Neutrophil (primary cell): Measurements from ENCODE around the gene SCN4B.

Experiments
- H3K27ac ChIP-seq: fragments of 200-600 bp; sonication (generic); 2 replicates; pipeline ENCODE4 v1.5.1; 2016; ENCODE audit warnings: mild to moderate bottlenecking, moderate library complexity
- H3K27me3 ChIP-seq: fragments of 200-600 bp; sonication (generic); 2 replicates; pipeline ENCODE4 v1.6.0; 2016; ENCODE audit warnings: mild to moderate bottlenecking
- H3K36me3 ChIP-seq: fragments of 200-600 bp; sonication (generic); 2 replicates; pipeline ENCODE4 v1.5.1; 2017
- H3K4me1 ChIP-seq, 2 experiments: fragments of 200-600 bp in 1 of 2; sonication (generic) in 1 of 2; 1 replicate in 1 of 2; 2 replicates in 1 of 2; pipeline versions ENCODE4 v1.5.1 to v1.6.1; 2013 to 2016; ENCODE audit warnings: low read depth in 1 of 2, low read length in 1 of 2, mild to moderate bottlenecking in 1 of 2, moderate library complexity in 1 of 2; ENCODE audit not compliant: control insufficient read depth in 1 of 2, insufficient read depth in 1 of 2
- H3K4me3 ChIP-seq, 2 experiments: fragments of 200-600 bp in 1 of 2; sonication (generic) in 1 of 2; 1 replicate in 1 of 2; 2 replicates in 1 of 2; pipeline ENCODE4 v1.5.1; 2013 to 2016; ENCODE audit warnings: low read depth in 1 of 2, low read length in 1 of 2, mild to moderate bottlenecking in 1 of 2, moderate library complexity in 1 of 2
- H3K9me3 ChIP-seq: fragments of 200-600 bp; sonication (generic); 2 replicates; pipeline ENCODE4 v1.5.1; 2016
- TF ChIP-seq, protein P1 (sequence below): fragments of 200-600 bp; sonication (generic); IDR thresholded peaks from 2 replicates; pipeline ENCODE4 v1.5.1; 2016; ENCODE audit warnings: antibody characterized with exemption

Gene SCN4B

DNA sequence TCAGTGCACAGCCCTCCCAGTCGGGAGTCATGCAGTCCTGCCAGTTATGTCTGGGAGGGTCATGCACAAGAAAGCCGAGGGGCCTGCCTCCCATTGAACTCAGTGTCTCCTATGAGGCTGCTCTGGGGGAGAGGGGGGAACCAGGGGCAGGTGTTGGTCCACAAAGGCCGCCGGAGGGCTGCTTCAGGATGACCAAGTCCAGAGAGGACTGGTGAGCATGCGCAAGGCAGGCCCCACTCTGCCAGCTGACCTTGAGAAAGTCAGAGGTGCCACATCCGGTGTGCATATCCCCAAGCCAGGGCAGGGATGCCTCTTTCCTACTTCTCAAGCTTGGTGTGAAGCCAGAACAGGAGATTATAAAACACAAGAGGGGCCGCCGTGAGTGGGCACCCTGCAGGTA, 4.4 kb downstream of the SCN4B start:
- Histone ChIP-seq H3K4me1 (peaks cover 10 to 25% of the 10 kb centered on the region in 2 experiments), H3K9me3 (no peaks in the 10 kb centered on the region), H3K27ac (no peak overlapping the region), H3K36me3 (no peaks in the 10 kb centered on the region), H3K27me3 (peaks cover 85% of the 10 kb centered on the region), H3K4me3 (no peak overlapping the region)
- TF ChIP-seq, protein P1, sequence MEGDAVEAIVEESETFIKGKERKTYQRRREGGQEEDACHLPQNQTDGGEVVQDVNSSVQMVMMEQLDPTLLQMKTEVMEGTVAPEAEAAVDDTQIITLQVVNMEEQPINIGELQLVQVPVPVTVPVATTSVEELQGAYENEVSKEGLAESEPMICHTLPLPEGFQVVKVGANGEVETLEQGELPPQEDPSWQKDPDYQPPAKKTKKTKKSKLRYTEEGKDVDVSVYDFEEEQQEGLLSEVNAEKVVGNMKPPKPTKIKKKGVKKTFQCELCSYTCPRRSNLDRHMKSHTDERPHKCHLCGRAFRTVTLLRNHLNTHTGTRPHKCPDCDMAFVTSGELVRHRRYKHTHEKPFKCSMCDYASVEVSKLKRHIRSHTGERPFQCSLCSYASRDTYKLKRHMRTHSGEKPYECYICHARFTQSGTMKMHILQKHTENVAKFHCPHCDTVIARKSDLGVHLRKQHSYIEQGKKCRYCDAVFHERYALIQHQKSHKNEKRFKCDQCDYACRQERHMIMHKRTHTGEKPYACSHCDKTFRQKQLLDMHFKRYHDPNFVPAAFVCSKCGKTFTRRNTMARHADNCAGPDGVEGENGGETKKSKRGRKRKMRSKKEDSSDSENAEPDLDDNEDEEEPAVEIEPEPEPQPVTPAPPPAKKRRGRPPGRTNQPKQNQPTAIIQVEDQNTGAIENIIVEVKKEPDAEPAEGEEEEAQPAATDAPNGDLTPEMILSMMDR: no peak

DNA sequence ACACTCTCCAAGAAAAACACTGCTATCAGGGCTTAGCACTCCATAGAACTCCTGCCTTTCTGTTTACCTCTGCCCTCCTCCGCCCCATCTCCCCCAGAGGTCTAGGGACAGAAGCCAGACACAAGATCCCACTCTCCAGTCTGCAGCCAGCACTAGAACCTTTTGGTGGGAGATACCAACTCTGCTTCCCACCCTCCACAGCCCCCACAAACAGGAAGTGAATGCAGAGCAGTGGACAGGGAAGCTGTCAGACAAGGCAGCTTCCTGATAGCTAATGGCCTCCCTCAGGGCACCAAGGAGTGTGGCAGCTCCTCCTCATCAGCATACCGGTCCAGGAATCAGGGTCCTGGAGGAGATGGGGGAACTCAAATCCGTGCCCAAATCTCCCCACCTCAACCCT, 5.1 kb downstream of the SCN4B start:
- Histone ChIP-seq H3K27ac (no peak overlapping the region), H3K4me3 (no peak overlapping the region), H3K4me1 (peaks cover 17 to 25% of the 10 kb centered on the region in 2 experiments), H3K9me3 (no peaks in the 10 kb centered on the region), H3K36me3 (no peaks in the 10 kb centered on the region), H3K27me3 (peaks cover 78% of the 10 kb centered on the region)
- TF ChIP-seq, protein P1: no peak

DNA sequence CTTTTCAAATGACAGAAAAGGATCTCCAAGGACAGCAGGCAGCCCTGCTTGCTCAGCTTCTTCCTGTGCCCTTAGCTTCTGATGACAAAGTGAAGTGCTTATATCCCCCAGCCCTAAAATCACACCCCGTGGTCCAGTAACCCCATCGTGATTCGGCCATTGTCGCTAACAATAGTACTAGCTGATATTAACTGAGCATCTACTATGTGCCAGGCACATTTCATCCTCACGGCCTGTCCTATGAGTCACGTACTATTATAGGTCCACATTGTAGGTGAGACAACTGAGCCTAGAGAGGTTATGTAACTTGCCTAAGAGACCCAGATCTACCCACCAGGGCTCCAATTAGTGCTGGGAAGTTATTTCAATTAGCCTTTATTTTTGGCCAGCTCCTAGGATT, 6.1 kb downstream of the SCN4B start:
- peaks cover 68% of the 10 kb centered on the region for H3K27me3 ChIP-seq
- TF ChIP-seq, protein P1: no peak
- no peak overlapping the region for H3K27ac ChIP-seq
- H3K9me3 ChIP-seq: no peaks in the 10 kb centered on the region
- H3K36me3 ChIP-seq: no peaks in the 10 kb centered on the region
- no peak overlapping the region for H3K4me3 ChIP-seq
- peaks cover 24 to 31% of the 10 kb centered on the region in 2 experiments for H3K4me1 ChIP-seq

DNA sequence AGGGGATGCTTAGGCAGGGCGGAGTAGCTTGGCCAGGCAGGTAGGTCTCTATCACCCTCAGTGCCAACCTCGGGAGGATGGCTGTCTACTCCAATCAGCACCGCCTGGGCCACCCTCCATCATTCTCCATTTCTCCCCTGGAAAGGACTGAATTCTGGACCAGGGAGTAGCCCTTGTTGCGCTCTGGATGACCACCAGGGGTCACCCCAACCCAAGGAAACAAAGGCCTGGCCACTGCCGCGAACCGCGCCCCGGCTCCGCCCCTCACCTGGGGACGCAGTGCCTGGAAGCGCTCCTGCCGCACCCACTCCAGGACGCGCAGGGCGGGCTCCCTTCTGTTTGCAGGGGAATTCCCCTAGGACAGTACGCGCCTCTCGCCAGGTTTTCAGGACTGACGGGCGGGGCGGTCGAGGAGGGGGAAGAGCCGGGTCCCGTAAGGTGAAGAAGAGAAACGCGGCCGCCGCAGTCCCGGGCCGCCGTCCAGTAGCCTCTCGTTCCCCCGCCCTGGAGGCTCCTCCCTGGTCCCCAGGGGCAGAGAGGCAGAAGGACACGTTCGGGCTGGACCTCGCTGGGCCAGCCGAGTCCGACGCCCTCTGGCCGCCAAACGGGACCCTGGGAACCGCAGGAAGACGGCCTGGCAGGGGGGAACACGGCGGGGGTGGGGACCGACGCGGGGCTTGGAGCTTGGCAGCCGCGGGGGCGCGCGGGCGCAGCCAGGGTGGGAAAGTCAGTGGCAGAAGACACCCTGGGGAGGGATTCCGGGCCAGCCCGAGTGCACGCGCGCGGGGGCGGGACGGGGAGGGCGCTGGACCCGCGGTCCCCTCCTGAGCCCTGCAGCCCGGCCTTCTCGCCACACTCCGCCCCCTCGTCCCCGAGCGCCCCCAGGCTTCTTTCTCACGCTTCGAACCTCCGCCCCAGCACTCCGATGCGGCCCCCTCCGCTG, 7.1 kb downstream of the SCN4B start:
- TF ChIP-seq, protein P1: peak; percentile 96
- no peaks in the 10 kb centered on the region for H3K36me3 ChIP-seq
- H3K27me3 ChIP-seq: peaks cover 58% of the 10 kb centered on the region
- H3K27ac ChIP-seq: peak overlapping the region; percentile 38
- H3K9me3 ChIP-seq: no peaks in the 10 kb centered on the region
- H3K4me1 ChIP-seq: peaks cover 24 to 31% of the 10 kb centered on the region in 2 experiments
- H3K4me3 ChIP-seq: peak overlapping the region; percentile 76 to 98

DNA sequence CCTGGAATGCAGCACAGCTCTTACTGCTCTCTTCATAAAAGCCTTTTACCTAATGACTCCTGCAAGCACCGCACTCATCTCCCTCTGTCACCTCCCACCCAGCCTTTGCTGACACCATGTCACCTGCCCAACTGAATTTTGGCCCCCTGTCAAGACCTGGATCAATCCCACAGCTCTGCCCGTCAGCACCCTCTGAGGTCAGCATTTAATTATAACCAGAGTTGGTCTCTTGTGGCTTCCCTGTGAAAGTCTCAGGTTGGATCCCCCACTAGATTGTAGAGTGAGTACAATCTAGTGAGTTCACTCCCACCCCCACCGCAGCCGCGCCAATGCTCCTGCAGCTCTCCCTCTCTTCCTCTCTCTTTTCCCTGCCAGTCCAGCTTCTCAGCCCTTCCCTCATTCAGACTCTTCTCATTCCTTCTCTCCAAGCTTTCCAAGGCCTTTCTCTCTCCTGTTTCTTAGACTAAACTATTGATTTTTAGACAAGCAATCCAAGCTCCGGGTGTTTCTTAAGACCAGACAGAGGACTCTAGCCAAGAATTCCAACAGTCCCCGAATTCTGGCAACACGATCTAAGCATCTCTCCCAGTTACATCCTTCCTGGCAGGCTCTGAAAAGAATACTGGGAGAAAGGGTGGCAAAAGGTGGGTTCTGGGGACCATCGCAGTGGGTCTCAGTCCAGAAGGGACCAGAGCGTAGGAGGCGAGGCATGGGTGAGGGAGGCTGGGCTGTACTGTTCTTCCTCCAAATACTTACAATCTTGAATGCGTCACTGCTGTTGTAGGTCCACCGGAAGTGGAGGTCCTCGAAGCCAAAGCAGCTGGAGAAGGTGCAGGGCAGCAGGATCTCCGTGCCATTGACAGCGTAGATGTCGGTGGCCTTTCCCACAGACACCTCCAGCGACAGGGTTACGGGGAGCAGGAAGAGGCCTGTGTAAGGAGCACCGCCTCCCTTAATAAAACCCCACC, 8.0 kb downstream of the SCN4B start:
- no peaks in the 10 kb centered on the region for H3K9me3 ChIP-seq
- peak overlapping the region; percentile 38 for H3K27ac ChIP-seq
- H3K4me3 ChIP-seq: peak overlapping the region; percentile 76 to 98
- TF ChIP-seq, protein P1: no peak
- peaks cover 24 to 31% of the 10 kb centered on the region in 2 experiments for H3K4me1 ChIP-seq
- H3K36me3 ChIP-seq: no peaks in the 10 kb centered on the region
- peaks cover 55% of the 10 kb centered on the region for H3K27me3 ChIP-seq
